Measurements from ENCODE around the gene SLC1A2. TPM values are rescaled to one million over a fixed set of nuclear protein-coding genes. Genes with fewer than 3 reads are reported as not detected.

The SLC1A2 gene
- total RNA-seq, 1 donor from 2014 or later: 0.10 TPM

GRCh38 chr11:35321532-35322317 is 97.6 kb downstream of the SLC1A2 start:
- DNase-seq (ENCODE audit: low spot score): no peak
- Mint-ChIP-seq H3K36me3 (ENCODE audit: low read depth) (no peaks in the 10 kb centered on the region), H3K4me3 (ENCODE audit: unreplicated experiment) (no peak overlapping the region), H3K9me3 (ENCODE audit: low read depth) (no peaks in the 10 kb centered on the region), H3K27me3 (ENCODE audit: low read depth) (no peaks in the 10 kb centered on the region), H3K4me1 (ENCODE audit: low read depth) (peaks cover 25% of the 10 kb centered on the region), H3K27ac (ENCODE audit: unreplicated experiment) (no peak overlapping the region)
- TF ChIP-seq CTCF (IDR thresholded peaks at IDR 0.05): no peak

GRCh38 chr11:35321111-35321510 is 98.2 kb downstream of the SLC1A2 start:
- Mint-ChIP-seq H3K27me3 (ENCODE audit: low read depth) (no peaks in the 10 kb centered on the region), H3K27ac (ENCODE audit: unreplicated experiment) (no peak overlapping the region), H3K9me3 (ENCODE audit: low read depth) (no peaks in the 10 kb centered on the region), H3K4me3 (ENCODE audit: unreplicated experiment) (no peak overlapping the region), H3K4me1 (ENCODE audit: low read depth) (peaks cover 27% of the 10 kb centered on the region), H3K36me3 (ENCODE audit: low read depth) (no peaks in the 10 kb centered on the region)
- no peak for DNase-seq (ENCODE audit: low spot score)
- no peak for TF ChIP-seq CTCF (IDR thresholded peaks at IDR 0.05)

GRCh38 chr11:35318977-35319925 is 100.1 kb downstream of the SLC1A2 start:
- H3K4me1 Mint-ChIP-seq (ENCODE audit: low read depth): peaks cover 32% of the 10 kb centered on the region
- no peak overlapping the region for H3K27ac Mint-ChIP-seq (ENCODE audit: unreplicated experiment)
- no peak for TF ChIP-seq CTCF (IDR thresholded peaks at IDR 0.05)
- no peaks in the 10 kb centered on the region for H3K36me3 Mint-ChIP-seq (ENCODE audit: low read depth)
- H3K9me3 Mint-ChIP-seq (ENCODE audit: low read depth): no peaks in the 10 kb centered on the region
- H3K27me3 Mint-ChIP-seq (ENCODE audit: low read depth): no peaks in the 10 kb centered on the region
- no peak for DNase-seq (ENCODE audit: low spot score)
- H3K4me3 Mint-ChIP-seq (ENCODE audit: unreplicated experiment): no peak overlapping the region

- no peaks in the 10 kb centered on the region for H3K36me3 Mint-ChIP-seq (ENCODE audit: low read depth)
- DNase-seq (ENCODE audit: low spot score): no peak
- peaks cover 32% of the 10 kb centered on the region for H3K4me1 Mint-ChIP-seq (ENCODE audit: low read depth)
- no peak overlapping the region for H3K27ac Mint-ChIP-seq (ENCODE audit: unreplicated experiment)
- H3K9me3 Mint-ChIP-seq (ENCODE audit: low read depth): no peaks in the 10 kb centered on the region
- H3K4me3 Mint-ChIP-seq (ENCODE audit: unreplicated experiment): no peak overlapping the region
- TF ChIP-seq CTCF (IDR thresholded peaks at IDR 0.05): no peak
- no peaks in the 10 kb centered on the region for H3K27me3 Mint-ChIP-seq (ENCODE audit: low read depth)
These were observed 101.0 kb downstream of the SLC1A2 start for GRCh38 chr11:35318309-35318708.

GRCh38 chr11:35317253-35317652 is 102.1 kb downstream of the SLC1A2 start:
- H3K9me3 Mint-ChIP-seq (ENCODE audit: low read depth): no peaks in the 10 kb centered on the region
- H3K27me3 Mint-ChIP-seq (ENCODE audit: low read depth): no peaks in the 10 kb centered on the region
- TF ChIP-seq CTCF (IDR thresholded peaks at IDR 0.05): no peak
- peaks cover 21% of the 10 kb centered on the region for H3K4me1 Mint-ChIP-seq (ENCODE audit: low read depth)
- no peak overlapping the region for H3K27ac Mint-ChIP-seq (ENCODE audit: unreplicated experiment)
- H3K36me3 Mint-ChIP-seq (ENCODE audit: low read depth): no peaks in the 10 kb centered on the region
- no peak for DNase-seq (ENCODE audit: low spot score)
- no peak overlapping the region for H3K4me3 Mint-ChIP-seq (ENCODE audit: unreplicated experiment)

Measured in chondrocyte (in vitro differentiated cells).